ENCODE results near the gene KRTAP2-3.

DNA sequence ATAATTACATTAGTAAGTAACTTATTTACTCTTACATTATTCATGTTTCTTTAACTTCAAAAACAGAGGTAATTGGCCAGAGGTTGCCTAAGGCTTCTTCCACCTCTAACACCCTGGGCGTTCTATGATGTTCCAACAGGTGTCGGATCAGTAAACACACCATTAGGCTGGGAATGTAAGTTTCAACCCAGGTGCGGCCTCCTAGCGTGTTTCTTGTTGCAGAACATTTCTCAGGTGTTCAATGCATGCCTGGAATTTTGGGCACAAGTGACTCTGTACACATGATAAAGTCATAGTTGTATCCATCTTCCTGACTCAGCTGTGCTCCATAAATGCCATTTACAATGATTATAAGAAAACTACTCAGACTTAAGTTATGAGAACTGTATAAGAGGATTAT lies 5.9 kb downstream of the KRTAP2-3 start:
- TF ChIP-seq, protein P1, sequence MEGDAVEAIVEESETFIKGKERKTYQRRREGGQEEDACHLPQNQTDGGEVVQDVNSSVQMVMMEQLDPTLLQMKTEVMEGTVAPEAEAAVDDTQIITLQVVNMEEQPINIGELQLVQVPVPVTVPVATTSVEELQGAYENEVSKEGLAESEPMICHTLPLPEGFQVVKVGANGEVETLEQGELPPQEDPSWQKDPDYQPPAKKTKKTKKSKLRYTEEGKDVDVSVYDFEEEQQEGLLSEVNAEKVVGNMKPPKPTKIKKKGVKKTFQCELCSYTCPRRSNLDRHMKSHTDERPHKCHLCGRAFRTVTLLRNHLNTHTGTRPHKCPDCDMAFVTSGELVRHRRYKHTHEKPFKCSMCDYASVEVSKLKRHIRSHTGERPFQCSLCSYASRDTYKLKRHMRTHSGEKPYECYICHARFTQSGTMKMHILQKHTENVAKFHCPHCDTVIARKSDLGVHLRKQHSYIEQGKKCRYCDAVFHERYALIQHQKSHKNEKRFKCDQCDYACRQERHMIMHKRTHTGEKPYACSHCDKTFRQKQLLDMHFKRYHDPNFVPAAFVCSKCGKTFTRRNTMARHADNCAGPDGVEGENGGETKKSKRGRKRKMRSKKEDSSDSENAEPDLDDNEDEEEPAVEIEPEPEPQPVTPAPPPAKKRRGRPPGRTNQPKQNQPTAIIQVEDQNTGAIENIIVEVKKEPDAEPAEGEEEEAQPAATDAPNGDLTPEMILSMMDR (conservative IDR thresholded peaks at IDR 0.05; ENCODE audit: low read depth, low read length), result no peak
- TF ChIP-seq POLR2A (IDR thresholded peaks at IDR 0.05; ENCODE audit: low read depth, low read length), result no peak
- no peak for TF ChIP-seq RAD21 (IDR thresholded peaks at IDR 0.05; ENCODE audit: low read length)
- TF ChIP-seq RCOR1 (IDR thresholded peaks at IDR 0.05; ENCODE audit: insufficient replicate concordance, low read length), result no peak
- TF ChIP-seq, protein P2, sequence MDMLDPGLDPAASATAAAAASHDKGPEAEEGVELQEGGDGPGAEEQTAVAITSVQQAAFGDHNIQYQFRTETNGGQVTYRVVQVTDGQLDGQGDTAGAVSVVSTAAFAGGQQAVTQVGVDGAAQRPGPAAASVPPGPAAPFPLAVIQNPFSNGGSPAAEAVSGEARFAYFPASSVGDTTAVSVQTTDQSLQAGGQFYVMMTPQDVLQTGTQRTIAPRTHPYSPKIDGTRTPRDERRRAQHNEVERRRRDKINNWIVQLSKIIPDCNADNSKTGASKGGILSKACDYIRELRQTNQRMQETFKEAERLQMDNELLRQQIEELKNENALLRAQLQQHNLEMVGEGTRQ (IDR thresholded peaks at IDR 0.05; ENCODE audit: low read depth, low read length), result no peak
- TF ChIP-seq, protein P3, sequence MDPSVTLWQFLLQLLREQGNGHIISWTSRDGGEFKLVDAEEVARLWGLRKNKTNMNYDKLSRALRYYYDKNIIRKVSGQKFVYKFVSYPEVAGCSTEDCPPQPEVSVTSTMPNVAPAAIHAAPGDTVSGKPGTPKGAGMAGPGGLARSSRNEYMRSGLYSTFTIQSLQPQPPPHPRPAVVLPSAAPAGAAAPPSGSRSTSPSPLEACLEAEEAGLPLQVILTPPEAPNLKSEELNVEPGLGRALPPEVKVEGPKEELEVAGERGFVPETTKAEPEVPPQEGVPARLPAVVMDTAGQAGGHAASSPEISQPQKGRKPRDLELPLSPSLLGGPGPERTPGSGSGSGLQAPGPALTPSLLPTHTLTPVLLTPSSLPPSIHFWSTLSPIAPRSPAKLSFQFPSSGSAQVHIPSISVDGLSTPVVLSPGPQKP (IDR thresholded peaks at IDR 0.05; ENCODE audit: borderline replicate concordance, low read depth, low read length), result no peak
